ENCODE data around the gene IQCC.
A peak's percentile ranks its signal among the peaks of the same experiment; 100 is the strongest.

The IQCC gene

DNA sequence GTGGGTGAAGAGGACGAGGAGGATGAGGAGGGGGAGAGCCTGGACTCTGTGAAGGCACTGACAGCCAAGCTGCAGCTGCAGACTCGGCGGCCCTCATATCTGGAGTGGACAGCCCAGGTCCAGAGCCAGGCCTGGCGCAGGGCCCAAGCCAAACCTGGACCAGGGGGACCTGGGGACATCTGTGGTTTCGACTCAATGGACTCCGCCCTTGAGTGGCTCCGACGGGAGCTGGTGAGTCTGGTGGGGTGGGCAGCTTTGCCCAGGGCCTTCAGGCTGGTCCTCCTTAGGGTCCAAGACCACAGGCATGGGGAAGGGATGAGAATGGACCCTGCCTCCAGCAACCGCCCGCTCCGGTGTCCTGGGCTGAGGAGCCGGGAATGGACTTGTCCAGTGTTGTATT is 42.0 kb downstream of the IQCC start:
- H3K9me2 ChIP-seq (ENCODE audit: low read depth, low read length): no peaks in the 10 kb centered on the region
- H4K20me1 ChIP-seq (ENCODE audit: insufficient read depth, low read length): no peaks in the 10 kb centered on the region
- no peaks in the 10 kb centered on the region for H3K79me2 ChIP-seq (ENCODE audit: insufficient read depth, low read length)
- peaks cover 7% of the 10 kb centered on the region for H3F3A ChIP-seq (ENCODE audit: insufficient read depth, low read length)
- no peaks in the 10 kb centered on the region for H3K36me3 ChIP-seq (ENCODE audit: insufficient read depth, low read length)
- H3K4me1 ChIP-seq (ENCODE audit: insufficient read depth, low read length, severe bottlenecking): peaks cover 68% of the 10 kb centered on the region
- H3K4me3 ChIP-seq (ENCODE audit: low read depth, low read length, poor library complexity, severe bottlenecking): no peak overlapping the region
- no peaks in the 10 kb centered on the region for H3K9me3 ChIP-seq (ENCODE audit: low read length)
- H2AFZ ChIP-seq (ENCODE audit: low read length): no peak overlapping the region
- no peak overlapping the region; the same call in 1 of the 2 replicates for H3K9ac ChIP-seq (ENCODE audit: low read length)
- no peak overlapping the region for H3K4me2 ChIP-seq (ENCODE audit: low read length)
- peak overlapping the region; percentile 100 for H3K27ac ChIP-seq (ENCODE audit: low read depth, low read length, poor library complexity, severe bottlenecking)
- H3K27me3 ChIP-seq (ENCODE audit: insufficient read depth, low read length): no peaks in the 10 kb centered on the region
- no peak for TF ChIP-seq EZH2 (IDR thresholded peaks at IDR 0.05; ENCODE audit: borderline replicate concordance, low read length)
- TF ChIP-seq, protein P1, sequence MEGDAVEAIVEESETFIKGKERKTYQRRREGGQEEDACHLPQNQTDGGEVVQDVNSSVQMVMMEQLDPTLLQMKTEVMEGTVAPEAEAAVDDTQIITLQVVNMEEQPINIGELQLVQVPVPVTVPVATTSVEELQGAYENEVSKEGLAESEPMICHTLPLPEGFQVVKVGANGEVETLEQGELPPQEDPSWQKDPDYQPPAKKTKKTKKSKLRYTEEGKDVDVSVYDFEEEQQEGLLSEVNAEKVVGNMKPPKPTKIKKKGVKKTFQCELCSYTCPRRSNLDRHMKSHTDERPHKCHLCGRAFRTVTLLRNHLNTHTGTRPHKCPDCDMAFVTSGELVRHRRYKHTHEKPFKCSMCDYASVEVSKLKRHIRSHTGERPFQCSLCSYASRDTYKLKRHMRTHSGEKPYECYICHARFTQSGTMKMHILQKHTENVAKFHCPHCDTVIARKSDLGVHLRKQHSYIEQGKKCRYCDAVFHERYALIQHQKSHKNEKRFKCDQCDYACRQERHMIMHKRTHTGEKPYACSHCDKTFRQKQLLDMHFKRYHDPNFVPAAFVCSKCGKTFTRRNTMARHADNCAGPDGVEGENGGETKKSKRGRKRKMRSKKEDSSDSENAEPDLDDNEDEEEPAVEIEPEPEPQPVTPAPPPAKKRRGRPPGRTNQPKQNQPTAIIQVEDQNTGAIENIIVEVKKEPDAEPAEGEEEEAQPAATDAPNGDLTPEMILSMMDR (IDR thresholded peaks at IDR 0.05; ENCODE audit: low read length): no peak

DNA sequence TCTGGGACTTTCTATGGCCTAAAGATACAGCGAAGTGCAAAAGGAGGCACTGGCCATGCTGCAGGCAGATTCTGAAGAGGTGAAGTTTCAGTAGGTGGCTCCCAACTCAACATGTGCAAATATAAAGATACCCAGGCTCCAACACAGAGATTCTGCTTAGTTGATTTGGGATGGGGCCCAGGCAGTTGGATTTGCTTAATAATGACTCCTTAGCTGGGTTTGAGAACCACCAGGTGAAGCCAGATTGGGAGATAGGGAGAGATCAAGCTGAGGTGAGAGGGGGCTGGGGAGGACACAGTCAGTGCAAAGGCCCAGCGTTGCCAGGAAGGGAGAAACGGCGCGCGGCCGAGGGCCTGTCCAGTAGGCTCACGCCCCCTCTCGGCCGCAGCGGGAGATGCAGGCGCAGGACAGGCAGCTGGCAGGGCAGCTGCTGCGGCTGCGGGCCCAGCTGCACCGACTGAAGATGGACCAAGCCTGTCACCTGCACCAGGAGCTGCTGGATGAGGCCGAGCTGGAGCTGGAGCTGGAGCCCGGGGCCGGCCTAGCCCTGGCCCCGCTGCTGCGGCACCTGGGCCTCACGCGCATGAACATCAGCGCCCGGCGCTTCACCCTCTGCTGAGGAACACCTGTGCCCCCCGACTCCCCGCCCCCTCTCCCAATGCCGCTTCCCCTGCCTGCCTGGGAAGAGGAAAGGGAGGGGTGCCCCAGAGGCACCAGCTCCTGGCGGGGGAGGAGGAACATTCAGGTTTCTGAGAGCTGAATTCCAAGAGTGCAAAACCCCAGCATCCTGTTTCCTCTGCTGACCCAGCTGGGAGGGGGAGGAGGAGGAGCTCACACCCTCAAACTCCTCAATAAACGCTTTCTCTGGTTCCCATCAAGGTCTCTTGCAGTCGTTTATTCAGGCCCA is 42.8 kb downstream of the IQCC start:
- Histone ChIP-seq H3K4me1 (ENCODE audit: insufficient read depth, low read length, severe bottlenecking) (peaks cover 73% of the 10 kb centered on the region), H3K4me3 (ENCODE audit: low read depth, low read length, poor library complexity, severe bottlenecking) (no peak overlapping the region), H3K9ac (ENCODE audit: low read length) (peak overlapping the region; percentile 35; the same call in 1 of the 2 replicates), H3K79me2 (ENCODE audit: insufficient read depth, low read length) (no peaks in the 10 kb centered on the region), H3K9me2 (ENCODE audit: low read depth, low read length) (no peaks in the 10 kb centered on the region), H3K27ac (ENCODE audit: low read depth, low read length, poor library complexity, severe bottlenecking) (peak overlapping the region; percentile 100), H4K20me1 (ENCODE audit: insufficient read depth, low read length) (no peaks in the 10 kb centered on the region), H3F3A (ENCODE audit: insufficient read depth, low read length) (peaks cover 7% of the 10 kb centered on the region), H3K4me2 (ENCODE audit: low read length) (peak overlapping the region; percentile 44; the same call in 1 of the 2 replicates), H3K36me3 (ENCODE audit: insufficient read depth, low read length) (no peaks in the 10 kb centered on the region), H3K27me3 (ENCODE audit: insufficient read depth, low read length) (no peaks in the 10 kb centered on the region), H2AFZ (ENCODE audit: low read length) (no peak overlapping the region), H3K9me3 (ENCODE audit: low read length) (no peaks in the 10 kb centered on the region)
- no peak for TF ChIP-seq EZH2 (IDR thresholded peaks at IDR 0.05; ENCODE audit: borderline replicate concordance, low read length)
- TF ChIP-seq, protein P1 (IDR thresholded peaks at IDR 0.05; ENCODE audit: low read length): peak; percentile 94

DNA sequence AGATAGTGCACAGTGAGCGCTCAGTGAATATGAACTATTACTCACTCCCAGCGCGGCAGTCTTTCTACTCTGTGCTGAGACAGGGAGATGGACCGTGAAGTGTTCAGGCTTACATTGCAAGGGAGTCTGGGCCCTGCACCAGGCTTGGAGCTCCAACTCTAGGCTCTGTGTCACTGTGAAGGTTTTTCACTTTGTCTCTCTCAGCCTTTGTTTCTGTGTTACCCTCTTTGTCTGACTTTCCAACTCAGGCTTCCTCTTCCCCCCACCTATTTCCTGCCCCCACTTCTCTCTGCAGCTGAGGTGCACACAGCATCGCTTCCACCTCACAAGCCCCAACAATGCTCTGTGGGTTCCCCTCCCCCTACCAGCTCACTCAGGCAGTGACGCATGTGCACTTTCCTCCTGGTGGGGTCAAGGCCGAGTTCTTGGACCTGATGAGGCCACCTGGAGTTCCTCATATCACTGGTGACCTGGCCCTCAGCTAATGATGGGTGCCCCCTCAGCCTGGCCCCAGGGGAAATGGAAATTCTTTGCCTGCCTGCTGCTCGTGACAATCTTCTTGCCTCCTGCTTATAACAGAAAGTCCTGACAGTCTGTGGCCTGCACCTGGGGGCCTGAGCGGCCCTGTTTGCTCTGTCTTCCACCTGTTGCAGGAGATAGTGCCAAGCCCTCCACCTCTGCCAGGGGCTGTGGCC is 44.5 kb downstream of the IQCC start:
- Histone ChIP-seq H3K9me2 (ENCODE audit: low read depth, low read length) (no peaks in the 10 kb centered on the region), H3F3A (ENCODE audit: insufficient read depth, low read length) (peaks cover 10% of the 10 kb centered on the region), H3K27ac (ENCODE audit: low read depth, low read length, poor library complexity, severe bottlenecking) (peak overlapping the region; percentile 100), H3K9me3 (ENCODE audit: low read length) (no peaks in the 10 kb centered on the region), H3K4me3 (ENCODE audit: low read depth, low read length, poor library complexity, severe bottlenecking) (peak overlapping the region; percentile 50), H3K9ac (ENCODE audit: low read length) (peak overlapping the region; percentile 74), H3K4me2 (ENCODE audit: low read length) (peak overlapping the region; percentile 69), H2AFZ (ENCODE audit: low read length) (no peak overlapping the region), H3K4me1 (ENCODE audit: insufficient read depth, low read length, severe bottlenecking) (peaks cover 90% of the 10 kb centered on the region), H3K27me3 (ENCODE audit: insufficient read depth, low read length) (no peaks in the 10 kb centered on the region), H3K79me2 (ENCODE audit: insufficient read depth, low read length) (no peaks in the 10 kb centered on the region), H4K20me1 (ENCODE audit: insufficient read depth, low read length) (no peaks in the 10 kb centered on the region), H3K36me3 (ENCODE audit: insufficient read depth, low read length) (no peaks in the 10 kb centered on the region)
- TF ChIP-seq, protein P1 (IDR thresholded peaks at IDR 0.05; ENCODE audit: low read length): no peak
- no peak for TF ChIP-seq EZH2 (IDR thresholded peaks at IDR 0.05; ENCODE audit: borderline replicate concordance, low read length)
